ENCODE measurements around the gene ANXA2R.

ANXA2R gene

DNA sequence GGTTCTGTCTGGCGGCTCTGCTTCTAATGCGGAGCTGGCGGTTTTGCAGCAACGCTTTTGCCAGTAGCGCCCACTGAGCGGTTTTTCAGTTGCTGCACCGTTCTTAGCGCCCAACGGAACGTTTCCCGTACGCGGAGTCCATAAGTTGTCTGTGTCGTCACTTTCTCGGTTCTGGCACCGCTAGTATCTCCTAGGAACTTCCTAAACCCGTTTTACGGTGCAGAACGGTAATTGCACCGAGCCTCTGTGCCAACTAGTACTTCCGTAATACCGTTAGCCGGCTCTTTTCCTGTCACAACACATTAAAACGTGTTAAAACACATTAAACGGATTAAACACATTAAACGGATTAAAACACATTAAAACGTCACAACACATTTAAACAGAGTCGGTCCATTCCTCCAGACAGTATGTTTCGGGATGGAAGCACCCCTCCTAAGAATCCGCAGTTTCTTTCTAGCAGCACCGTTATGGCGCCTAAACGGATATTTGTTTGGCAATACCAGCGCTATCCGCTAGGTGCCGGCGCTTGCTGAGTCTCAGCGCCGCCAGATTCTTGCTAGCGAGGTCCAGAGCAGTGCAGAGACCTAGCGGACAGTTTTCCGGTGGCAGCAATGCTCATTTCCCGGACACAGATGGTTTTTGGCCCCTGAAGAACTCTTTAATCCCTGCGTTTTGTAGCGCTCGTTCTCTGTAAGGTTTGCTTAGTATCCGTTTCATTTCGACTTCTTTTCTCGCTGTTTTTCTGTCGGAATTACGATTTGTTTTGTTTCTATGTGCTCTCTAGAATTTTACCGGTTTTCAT lies 45.4 kb downstream of the ANXA2R start:
- DNase-seq = peak; percentile 51

DNA sequence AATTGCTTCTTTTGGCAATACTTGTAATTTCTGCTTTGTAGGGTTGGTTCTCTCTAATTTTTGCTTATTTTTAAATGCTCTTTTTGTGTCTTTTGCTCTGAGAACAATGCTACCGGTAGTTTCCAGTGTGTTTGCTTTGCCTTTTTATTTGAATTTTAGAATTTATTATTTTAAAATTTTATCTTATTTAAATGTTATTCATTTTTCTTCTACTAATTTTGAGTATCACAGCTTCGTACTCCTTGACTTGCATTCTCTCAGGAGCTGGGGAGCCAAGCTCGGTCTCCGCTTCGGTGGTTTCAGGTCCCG lies 45.9 kb downstream of the ANXA2R start:
- DNase-seq = no peak

DNA sequence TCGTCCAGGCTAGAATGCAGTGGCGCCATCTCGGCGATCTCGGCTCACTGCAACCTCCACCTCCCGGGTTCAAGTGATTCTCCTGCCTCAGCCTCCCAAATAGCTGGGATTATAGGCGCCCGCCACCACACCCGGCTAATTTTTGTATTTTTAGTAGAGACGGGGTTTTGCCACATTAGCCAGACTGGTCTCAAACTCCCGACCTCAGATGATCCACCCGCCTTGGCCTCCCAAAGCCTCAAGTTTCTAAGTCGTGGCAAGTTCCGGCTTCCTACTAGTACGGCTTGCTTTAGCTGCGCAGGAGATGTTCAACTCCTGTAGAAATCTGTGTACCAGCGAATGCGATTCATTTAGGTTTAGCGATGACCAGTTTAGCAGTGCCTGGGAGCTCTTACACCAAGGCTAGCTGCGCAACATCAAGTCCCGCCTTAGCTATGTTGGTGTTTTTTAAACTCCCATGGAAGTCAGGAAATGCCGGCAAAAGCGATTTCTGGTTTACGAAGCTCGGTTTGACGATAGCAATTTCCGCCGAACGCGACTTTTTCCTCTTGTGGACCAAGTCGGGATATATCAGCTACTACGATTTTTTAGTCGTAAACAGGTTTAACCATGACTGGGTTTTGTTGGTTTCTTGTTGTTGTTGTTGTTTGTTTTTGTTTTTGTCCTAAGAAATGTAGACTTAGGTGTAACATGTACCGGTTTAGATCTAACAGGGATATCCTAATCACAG lies 46.4 kb downstream of the ANXA2R start:
- DNase-seq = no peak

DNA sequence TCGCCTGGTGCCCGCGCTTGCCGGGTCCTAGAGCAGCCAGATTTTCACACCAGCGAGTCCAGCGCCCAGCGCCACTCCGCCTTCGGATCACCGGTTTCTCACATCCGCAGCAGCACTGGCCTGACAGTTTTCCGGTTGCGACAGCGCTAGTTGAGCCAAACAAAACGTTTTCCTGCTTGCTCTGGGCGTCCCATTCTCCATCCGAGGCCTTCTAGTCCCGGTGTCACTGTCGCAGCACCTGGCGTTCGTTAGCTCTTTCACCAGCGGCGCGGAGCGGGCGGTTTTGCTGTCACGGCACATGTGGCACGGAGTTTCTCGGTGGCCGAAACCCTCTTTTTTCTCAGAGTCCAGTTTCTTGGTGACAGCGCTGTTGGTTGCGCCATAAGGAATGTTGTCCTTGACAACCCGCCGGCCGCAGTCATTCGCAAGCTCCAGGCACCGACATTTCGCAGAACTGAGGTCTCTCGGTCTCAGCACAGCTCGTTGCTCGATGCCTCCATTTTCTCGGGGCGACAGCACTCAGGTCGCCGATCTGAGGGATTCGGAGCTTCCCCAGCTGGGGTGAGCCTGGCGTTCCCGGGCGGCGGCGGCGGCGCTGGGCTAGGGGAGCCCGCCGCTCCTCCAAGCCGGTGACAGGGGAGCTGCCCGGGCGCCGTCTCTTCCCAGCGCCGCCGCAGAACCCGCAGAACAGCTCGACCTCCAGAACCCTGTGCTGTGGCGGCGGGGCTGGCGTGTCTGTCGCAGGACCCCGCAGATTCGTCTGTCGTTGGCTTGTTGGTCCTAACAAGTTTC lies 47.8 kb downstream of the ANXA2R start:
- no peak for DNase-seq

DNA sequence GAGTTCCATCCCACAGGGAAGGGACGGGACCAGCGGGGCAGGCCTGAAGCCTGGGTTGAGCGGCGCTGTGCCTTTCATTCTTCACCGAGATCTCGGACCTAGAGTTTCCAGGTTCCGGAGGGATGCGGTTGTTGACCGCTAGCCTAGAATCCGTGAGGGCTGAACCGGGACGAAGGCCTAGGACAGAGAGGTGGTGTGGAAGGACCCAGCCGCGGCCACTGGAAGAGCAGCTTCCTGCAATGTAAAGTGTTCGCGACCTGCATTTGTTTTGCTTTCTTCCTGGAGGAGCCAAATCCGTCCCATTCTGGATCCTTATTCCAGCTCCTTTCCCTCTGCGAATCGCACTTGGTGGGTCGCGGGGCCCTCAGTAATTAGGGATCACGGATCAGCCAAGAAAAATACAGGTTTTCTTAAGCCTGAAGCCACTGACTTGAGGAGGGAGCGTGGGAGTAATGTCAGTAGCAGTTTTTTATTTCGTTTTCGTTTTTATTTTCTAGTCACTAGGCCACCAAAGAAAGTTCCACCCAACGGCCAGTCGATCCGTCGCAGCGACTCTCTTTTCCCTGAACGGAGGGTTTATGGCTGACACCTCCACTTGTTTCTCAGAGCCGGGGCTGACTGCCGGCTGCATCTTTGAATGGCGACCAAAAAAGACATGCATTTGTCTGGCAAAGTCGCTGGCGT lies 48.6 kb downstream of the ANXA2R start:
- DNase-seq = no peak

DNA sequence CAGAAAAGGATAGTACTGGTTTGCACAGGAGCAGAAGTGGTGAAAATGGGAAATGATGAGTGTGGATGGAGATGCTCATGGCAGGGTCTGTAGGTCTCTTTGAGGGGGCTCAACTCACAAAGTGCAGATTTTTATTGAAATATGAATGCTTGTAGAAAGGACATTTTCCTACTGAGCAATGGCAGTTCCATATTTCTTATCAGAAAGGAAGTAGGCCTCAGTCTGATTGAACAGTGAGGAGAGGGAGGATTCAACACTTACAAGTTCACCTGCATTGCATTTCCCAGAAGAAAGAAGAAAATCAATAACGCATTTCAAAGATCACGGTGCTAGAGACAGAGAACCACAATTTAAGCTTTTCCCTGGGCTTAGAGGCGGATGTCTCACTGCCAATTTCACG lies 49.2 kb downstream of the ANXA2R start:
- DNase-seq = no peak

Data from NCI-H1048 (cell line).